Mucosa of stomach (tissue), 1 donor: ENCODE results near the gene SVEP1.
"Not testable (repeated sequence)": the region's sequence is repeated elsewhere in the genome, so short reads cannot be mapped to it uniquely, and the experiment has no call there.

ENCODE experiments used
- H3K27me3 ChIP-seq: one replicate; pipeline ENCODE4 v1.7.0; 2013; ENCODE audit warnings: mild to moderate bottlenecking, low read length; ENCODE audit not compliant: control insufficient read depth, insufficient read depth
- H3K36me3 ChIP-seq: one replicate; pipeline ENCODE4 v1.7.0; 2013; ENCODE audit warnings: low read length; ENCODE audit not compliant: control insufficient read depth, insufficient read depth
- H3K4me1 ChIP-seq: one replicate; pipeline ENCODE4 v1.7.0; 2013; ENCODE audit warnings: mild to moderate bottlenecking, low read length; ENCODE audit not compliant: control insufficient read depth, insufficient read depth
- H3K4me3 ChIP-seq: one replicate; pipeline ENCODE4 v1.7.0; 2013; ENCODE audit warnings: low read length
- H3K9ac ChIP-seq: one replicate; pipeline ENCODE4 v1.7.0; 2013; ENCODE audit warnings: mild to moderate bottlenecking, low read length, moderate library complexity
- H3K9me3 ChIP-seq: one replicate; pipeline ENCODE4 v1.7.0; 2013; ENCODE audit warnings: mild to moderate bottlenecking, low read length, moderate library complexity; ENCODE audit not compliant: control insufficient read depth
- donor health status: Pancreatic carcinoma.

Gene SVEP1

DNA sequence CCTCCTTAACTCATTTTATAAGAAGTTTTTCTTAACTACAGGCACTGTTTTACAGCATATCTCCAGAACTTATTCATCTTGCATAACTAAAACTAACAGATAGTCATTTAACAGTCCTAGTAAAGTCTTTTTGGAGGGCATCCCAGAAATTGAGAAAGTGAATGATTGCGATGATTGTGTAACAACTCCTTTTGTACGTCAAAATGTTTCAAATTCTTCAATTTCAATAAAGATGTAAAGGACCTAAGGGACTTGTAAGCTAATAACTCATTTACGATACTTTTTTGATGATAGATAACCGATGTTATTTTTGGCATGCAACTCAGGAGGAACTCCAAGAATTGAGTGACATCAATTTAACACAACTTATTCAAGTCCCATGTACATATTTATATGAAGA lies 42.7 kb downstream of the SVEP1 start:
- H3K27me3 ChIP-seq = no peaks in the 10 kb centered on the region
- no peaks in the 10 kb centered on the region for H3K4me1 ChIP-seq
- H3K4me3 ChIP-seq = no peak overlapping the region
- H3K9ac ChIP-seq = no peak overlapping the region
- H3K36me3 ChIP-seq = no peaks in the 10 kb centered on the region
- no peaks in the 10 kb centered on the region for H3K9me3 ChIP-seq

- not testable (repeated sequence) for H3K27me3 ChIP-seq, H3K9ac ChIP-seq, H3K9me3 ChIP-seq, H3K4me1 ChIP-seq, H3K4me3 ChIP-seq, H3K36me3 ChIP-seq
These were observed 45.4 kb downstream of the SVEP1 start for GRCh38 chr9:110534162-110534561.

GRCh38 chr9:110532908-110533665 lies 46.5 kb downstream of the SVEP1 start:
- Histone ChIP-seq H3K9ac (no peak overlapping the region), H3K36me3 (no peaks in the 10 kb centered on the region), H3K27me3 (no peaks in the 10 kb centered on the region), H3K9me3 (no peaks in the 10 kb centered on the region), H3K4me1 (no peaks in the 10 kb centered on the region), H3K4me3 (no peak overlapping the region)

GRCh38 chr9:110531776-110532175 lies 47.8 kb downstream of the SVEP1 start:
- Histone ChIP-seq H3K36me3 (no peaks in the 10 kb centered on the region), H3K9ac (no peak overlapping the region), H3K4me1 (no peaks in the 10 kb centered on the region), H3K4me3 (no peak overlapping the region), H3K27me3 (no peaks in the 10 kb centered on the region), H3K9me3 (no peaks in the 10 kb centered on the region)

GRCh38 chr9:110531241-110531640 lies 48.3 kb downstream of the SVEP1 start:
- not testable (repeated sequence) for H3K36me3 ChIP-seq, H3K4me3 ChIP-seq, H3K9ac ChIP-seq, H3K9me3 ChIP-seq, H3K4me1 ChIP-seq, H3K27me3 ChIP-seq

- Histone ChIP-seq H3K9me3 (no peaks in the 10 kb centered on the region), H3K4me1 (no peaks in the 10 kb centered on the region), H3K4me3 (no peak overlapping the region), H3K9ac (no peak overlapping the region), H3K27me3 (no peaks in the 10 kb centered on the region), H3K36me3 (no peaks in the 10 kb centered on the region)
These were observed 50.9 kb downstream of the SVEP1 start for GRCh38 chr9:110528645-110529044.

DNA sequence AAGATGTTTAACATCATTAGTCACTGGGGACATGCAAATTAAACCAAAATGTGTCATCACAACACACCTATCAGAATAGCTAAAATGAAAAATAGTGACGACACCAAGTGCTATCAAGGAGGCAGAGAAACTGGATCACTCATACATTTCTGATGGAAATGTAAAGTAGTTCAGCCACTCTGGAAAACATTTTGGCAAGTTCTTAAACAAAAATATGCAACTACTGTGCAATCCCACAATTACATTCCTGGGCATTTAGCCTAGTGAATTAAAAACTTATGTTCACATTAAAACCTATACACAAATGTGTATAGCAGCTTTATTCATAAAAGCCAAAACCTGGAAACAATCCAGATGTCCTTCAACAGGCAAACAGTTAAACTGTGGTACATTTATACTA lies 53.1 kb downstream of the SVEP1 start:
- Histone ChIP-seq H3K9me3 (no peaks in the 10 kb centered on the region), H3K4me3 (no peak overlapping the region), H3K36me3 (no peaks in the 10 kb centered on the region), H3K27me3 (no peaks in the 10 kb centered on the region), H3K4me1 (no peaks in the 10 kb centered on the region), H3K9ac (no peak overlapping the region)

DNA sequence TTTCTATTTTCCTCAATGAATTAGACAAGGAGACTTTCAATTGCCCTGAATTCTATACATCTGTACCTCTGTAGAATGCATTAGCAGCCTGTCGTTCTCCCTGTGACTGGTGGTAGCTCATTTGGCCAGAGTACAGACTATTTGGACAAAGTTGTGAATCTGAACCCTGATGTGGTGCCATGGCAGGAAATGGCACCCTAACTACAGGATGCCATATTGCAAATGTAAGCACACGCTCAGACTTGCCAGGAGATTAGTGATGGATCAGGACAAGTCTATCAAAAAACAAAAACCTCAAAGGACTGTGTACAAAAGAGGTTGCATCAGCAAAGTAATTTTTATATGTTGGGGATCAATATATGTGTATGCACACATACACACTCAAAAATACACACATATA lies 58.3 kb downstream of the SVEP1 start:
- H3K9ac ChIP-seq = no peak overlapping the region

DNA sequence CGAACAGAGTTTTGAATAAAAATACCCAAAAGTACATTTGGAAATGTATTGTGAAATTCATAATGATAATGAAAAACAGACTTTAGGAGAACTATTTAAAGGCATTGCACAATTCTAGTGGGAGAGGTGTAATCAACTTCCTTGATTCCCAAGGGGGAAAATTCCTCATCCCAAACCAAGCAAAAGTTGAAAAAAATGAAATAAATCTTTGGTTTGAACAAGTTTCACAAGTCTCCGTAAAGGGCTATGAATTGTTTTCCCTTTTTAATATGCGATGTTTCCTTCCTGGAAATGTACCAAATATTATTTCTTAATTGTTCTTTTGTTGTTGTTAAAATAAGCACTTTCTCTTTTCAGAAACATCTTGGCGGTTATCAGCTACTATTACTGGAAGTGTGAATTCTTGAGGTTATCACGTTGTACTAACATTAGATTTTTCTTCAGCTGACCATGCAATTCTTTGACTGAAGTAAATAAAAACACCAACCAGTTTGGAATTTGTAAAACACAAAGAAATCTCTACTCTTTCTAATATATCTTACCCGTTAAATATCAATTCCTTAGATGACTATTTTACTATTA lies 59.3 kb downstream of the SVEP1 start:
- H3K9me3 ChIP-seq = no peaks in the 10 kb centered on the region
- no peaks in the 10 kb centered on the region for H3K36me3 ChIP-seq
- H3K9ac ChIP-seq = no peak overlapping the region
- H3K4me3 ChIP-seq = no peak overlapping the region
- H3K4me1 ChIP-seq = no peaks in the 10 kb centered on the region
- no peaks in the 10 kb centered on the region for H3K27me3 ChIP-seq

More for the DNA sequence above, 58.3 kb downstream of the SVEP1 start:
- Histone ChIP-seq H3K4me1 (no peaks in the 10 kb centered on the region), H3K4me3 (no peak overlapping the region), H3K9me3 (no peaks in the 10 kb centered on the region), H3K27me3 (no peaks in the 10 kb centered on the region), H3K36me3 (no peaks in the 10 kb centered on the region)

- no peaks in the 10 kb centered on the region for H3K36me3 ChIP-seq
- H3K9me3 ChIP-seq = no peaks in the 10 kb centered on the region
- no peaks in the 10 kb centered on the region for H3K27me3 ChIP-seq
- H3K4me3 ChIP-seq = no peak overlapping the region
- H3K4me1 ChIP-seq = no peaks in the 10 kb centered on the region
- no peak overlapping the region for H3K9ac ChIP-seq
These were observed 62.1 kb downstream of the SVEP1 start for GRCh38 chr9:110517483-110517882.

DNA sequence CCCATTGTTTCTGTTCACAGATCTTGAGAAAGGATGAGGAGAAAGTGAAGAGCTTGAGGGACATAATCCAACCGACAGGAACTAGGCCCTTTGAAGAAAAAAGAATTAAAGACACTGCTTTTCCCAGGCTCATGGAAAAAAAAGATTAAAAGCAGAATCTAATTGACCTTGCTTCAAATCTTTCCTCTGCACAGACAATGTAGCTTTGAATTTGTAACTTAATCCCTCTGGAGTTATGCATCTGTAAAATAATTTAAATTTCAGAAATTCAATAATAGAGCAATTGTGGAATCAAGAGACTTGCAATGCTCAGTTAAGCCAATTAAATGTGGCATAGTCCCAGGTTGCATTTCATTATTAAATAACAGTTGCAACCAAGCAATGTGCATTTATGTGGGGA lies 64.6 kb downstream of the SVEP1 start:
- Histone ChIP-seq H3K36me3 (no peaks in the 10 kb centered on the region), H3K4me1 (no peaks in the 10 kb centered on the region), H3K9me3 (no peaks in the 10 kb centered on the region), H3K27me3 (no peaks in the 10 kb centered on the region), H3K4me3 (no peak overlapping the region), H3K9ac (no peak overlapping the region)

DNA sequence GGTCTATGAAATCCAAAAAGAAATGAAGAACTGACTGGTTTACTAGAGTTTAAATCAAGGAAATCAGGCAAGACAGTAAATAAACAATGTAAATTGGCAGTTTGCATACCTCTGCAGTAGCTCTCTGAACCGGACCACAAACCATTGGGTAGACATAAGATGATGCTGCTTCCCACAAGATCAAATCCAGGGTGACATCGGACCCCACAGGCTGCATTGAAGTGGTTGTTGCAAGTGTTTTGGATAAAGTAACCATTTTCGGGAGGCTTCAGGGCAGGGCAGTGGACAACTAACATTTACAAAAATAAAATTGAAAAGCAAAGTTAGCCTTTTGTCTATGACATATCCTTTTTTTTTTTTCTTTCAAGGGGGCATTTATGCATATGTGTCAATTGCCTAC lies 66.7 kb downstream of the SVEP1 start:
- H3K9ac ChIP-seq = no peak overlapping the region
- no peaks in the 10 kb centered on the region for H3K9me3 ChIP-seq
- H3K36me3 ChIP-seq = no peaks in the 10 kb centered on the region
- no peaks in the 10 kb centered on the region for H3K4me1 ChIP-seq
- H3K27me3 ChIP-seq = no peaks in the 10 kb centered on the region
- H3K4me3 ChIP-seq = no peak overlapping the region
